ENCODE data around the gene CMSS1.

Gene CMSS1

DNA sequence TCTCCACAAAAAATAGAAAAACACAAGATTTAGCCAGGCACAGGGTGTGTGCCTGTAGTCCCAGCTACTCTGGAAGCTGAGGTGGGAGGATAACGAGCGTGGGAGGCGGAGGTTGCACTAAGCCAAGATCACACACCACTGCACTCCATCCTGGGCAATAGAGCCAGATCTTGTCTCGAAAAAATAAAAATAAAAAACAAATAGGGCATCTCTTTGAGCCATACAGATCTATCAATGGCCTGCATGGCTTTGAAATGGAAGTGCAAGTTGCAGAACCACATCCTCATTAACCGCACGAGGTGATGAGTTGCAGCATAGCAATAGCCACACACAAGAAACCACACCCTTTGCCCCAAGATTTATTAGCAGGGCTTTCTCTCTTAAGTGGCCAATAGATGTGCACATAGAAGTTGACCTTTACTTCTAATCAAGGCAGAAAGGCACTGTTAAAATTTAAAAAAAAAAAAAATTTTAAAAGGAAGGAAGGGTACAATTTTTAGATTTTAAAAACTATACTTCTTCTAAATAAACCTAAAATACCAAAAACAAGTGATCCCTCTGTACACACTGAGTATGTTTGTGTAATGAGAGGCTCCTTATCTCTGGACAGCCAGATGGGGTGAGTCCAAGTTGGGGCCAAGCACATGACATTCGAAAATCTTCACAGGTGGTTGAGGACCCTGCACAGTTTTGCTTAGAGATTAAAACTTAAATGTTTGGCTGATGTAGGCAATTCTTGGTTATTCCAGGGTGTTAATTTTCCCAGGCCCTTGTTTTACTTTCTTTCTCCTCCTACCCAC, 243.2 kb downstream of the CMSS1 start:
- no peak for DNase-seq

DNA sequence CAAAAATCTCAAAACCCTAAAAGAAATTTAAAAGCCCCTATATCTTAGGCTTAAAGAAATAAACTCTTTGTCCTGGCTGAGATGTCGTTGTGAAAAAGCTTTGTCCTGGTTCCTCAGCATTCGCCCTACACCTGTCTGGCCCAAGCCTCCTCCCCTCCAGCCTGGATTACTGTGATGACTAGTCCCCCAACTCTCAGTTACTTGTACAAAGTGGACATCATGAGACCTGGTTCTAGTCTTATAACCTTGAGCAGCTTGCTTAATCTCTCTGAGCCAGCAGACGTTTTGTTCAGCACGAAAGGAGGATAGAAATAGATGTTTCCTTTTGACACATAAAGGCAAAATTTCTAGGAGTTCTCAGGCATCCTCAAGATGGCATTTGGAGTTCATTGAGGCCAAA, 245.0 kb downstream of the CMSS1 start:
- DNase-seq = no peak

DNA sequence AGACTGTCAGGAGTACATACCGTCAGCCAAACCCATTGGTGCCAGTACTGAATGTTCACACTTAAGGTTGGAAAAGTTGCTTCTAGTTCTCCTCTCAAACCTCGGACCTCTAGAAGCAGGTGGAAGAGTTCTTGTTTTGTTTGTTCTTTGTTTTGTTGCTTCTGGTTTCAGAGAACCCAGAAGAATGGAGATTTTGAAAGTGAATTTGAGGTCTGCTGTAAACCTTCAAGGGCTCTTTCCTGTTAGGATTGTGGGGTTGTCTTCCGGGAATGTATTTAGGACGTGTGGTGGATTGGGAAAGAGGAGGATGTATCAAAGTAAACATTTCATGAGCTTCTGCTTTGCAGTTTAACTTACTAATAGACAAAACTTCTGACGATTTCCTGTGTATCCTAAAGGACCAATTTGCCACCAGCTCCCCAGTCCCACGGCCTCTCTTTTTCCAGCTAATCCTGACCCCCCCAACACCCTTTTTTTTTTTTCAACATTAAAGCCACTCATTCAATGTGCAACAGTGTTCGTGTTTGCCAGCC, 246.3 kb downstream of the CMSS1 start:
- no peak for DNase-seq

DNA sequence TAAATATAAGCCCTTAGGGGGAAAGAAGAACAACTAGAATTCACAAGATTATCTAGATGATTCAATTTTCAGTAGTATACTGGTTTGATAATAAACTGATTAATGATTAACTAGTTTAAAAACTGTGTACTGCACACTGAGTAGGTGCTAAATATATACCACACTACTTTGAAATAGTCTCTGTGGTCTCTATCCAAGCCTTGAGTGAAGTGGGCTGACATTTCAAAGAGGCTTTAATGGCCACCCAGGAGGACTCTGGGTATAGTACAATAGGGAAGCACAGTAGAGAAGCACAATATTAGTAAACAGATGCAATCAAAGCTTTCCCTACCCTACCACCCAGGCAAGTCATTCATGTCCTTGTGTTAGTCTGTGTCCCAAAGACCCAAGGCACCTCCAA, 249.9 kb downstream of the CMSS1 start:
- DNase-seq = no peak

DNA sequence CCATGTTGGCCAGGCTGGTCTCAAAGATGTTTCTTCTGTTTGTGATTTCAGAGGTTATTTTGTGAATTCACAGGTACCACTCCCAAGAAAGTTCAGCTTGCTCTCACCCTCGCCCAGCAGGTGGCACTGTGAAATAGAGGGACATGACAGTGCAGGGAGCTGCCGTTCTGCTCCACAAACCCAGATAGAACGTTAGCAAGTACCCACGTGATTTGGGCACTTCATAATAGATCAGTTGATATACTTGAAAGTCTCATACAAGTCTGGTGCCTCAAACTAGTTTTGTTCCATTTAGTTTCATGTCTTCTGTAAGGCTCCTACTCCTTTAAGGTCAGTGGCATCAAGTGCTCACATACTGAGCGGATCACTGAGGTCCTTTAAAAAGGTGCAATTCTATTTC, 251.2 kb downstream of the CMSS1 start:
- DNase-seq = peak; percentile 72 to 79

DNA sequence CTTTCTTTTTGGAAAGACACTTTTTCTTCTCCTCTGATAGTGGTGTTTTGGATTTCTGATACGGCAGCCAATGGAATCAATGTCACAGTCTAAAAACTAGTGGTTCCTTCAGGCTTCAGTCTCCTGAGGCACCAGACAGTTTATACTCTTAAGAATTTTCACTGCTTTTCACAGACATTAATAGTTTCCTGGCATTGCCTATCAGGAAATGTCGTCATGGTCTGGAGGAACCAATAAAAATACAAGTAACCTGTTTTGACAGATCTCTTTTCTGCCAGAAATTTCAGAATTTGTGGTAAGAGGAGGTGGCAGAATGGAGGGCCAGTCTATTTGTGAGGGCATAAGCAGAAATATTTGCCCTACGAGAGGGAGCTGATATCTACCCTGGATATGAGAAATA, 251.8 kb downstream of the CMSS1 start:
- DNase-seq = no peak

DNA sequence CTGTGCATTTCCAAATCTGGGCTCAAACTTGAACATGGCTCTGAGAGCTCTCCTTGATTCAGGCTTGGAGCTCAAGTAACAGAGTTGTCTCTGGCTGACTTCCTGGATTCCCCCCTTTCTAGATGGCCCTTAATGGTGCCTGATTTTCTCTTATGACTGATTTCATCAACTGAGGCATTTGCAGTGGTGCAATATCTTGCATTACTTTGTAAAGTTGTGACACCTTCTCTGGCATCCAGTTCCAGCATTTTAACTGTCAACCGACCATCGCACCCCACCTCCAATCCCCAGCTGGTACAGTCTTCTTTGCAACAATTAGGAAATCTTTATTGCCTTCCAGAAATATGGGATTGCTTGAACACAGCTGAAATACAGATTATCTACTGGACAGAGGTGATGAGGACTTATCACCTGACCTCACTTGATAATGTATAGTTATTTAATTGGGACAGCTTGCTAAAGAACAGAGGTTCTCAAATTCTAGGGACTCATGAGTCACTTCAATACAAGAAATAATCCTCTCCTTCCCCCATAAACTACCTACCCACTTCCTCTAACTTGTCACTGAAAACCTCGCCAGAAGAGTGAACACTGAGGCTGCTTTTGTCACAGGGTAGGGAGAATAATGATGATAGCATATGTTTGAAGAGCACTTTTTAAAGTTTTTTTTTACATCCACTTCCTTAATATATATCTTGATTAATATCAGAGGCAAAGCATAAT, 254.8 kb downstream of the CMSS1 start:
- no peak for DNase-seq

DNA sequence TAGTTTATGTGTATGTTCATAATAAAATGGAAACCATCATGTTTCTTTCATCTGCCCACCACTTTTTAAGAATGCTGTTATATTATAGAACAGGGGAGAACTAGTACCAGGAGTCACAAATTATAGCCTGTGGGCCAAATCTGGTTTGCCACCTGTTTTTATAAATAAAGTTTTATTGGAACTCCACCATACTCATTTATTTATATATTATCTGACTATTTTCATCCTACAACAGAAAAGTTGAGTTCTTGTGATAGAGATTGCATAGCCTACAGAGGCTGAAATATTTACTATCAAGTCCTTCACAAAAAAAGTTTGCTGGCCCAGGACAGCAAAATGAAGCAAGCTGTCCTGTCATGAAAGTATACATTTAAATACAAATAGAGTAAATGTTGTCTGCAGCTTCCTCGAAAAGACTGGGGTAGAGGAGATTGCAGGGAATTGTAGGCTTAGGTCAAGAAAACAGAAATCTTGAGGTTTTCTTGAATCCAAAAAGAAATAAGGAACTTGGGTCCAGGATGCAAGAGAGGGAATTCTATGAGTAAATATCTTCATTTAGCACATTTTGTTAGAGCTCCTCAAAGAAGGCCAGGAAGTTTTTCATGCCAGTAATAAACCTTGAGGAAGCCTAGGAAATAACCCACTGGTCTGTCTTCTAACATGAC, 255.5 kb downstream of the CMSS1 start:
- no peak for DNase-seq

DNA sequence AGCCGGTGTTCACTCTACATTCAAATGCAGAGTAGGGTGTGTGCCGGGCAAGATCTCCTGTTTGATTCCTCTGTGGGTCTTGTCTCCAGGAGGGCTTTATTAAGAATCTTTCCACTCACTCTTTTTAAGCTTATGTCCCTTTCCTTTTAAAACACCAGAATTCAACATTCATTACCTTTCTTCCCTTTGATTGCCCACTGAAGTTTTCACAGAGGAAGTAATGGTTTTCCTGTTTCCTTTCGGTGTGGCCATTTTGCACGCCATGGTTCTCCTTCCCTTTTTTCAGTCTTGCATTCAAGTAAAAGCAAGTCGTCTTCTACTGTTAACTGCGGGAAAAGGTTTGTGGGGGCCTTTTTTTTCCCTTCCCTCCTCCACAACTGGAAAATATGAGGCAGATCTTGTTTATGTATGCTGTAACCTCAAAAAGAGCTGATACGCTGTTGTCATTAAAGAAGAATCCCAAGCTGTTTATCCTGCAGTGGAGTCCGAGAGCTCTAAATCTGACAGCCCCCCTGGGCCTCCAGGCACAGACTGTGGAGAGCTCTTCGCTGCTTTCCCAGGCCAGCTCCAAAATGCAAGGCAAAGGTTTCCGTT, 256.1 kb downstream of the CMSS1 start:
- DNase-seq = no peak

DNA sequence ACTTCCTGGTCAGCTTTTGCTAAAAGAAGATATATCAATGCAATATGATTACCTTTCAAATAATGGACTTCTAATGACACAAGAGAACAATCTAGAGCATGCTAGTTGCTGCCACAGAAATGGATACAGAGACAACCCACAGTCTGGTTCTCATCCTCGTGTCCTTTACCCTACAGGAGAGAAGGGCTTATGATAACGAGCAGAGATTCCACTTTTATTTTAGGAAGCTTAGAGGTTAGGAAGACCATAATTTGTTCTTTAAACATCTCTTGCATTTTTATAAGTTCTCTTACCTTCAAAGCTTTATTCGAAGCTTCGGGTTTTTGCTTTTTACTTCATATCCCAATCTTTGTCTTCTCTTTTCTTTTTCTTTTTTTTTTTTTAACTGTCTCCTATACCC, 257.5 kb downstream of the CMSS1 start:
- DNase-seq = no peak

DNA sequence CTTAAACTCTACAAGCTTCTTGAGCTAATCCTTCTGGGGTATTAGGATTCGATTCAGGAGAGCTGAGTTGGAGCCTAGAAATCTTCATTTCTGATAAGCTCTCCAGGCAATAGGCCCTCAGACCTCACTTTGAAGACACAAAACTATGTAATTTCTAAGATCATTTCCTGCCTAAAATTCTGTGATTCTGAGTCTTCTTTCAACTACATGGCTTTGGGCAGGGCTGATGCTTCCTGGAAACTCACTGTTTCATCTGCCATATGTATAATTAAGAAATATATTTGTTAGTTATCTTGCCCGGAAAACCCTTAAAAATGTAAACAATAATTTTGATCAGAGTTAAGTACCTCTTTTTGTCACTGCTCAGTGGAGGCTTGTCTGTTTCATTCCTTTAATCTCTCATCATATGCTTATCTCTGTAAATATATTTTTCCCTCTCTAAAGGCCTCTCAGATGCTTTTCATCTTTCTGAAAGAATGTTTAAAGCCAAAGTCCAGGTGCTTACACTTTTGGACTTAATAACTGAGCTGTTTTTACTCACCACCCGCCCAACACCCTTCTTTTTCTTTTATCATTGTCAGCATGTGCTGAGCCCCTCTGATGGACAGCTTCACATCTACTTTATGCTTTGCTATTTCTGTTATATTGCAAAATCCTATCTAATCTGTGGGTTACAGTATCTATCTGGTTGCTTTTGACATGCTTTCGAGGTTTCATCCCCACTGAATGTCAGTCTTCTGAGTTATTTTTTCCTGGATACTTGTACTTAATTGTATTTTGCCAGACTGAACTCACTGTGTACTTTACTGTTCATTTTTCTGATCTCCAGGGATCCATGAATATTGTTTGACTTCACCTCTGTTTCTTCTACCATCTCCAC, 258.4 kb downstream of the CMSS1 start:
- no peak for DNase-seq

DNA sequence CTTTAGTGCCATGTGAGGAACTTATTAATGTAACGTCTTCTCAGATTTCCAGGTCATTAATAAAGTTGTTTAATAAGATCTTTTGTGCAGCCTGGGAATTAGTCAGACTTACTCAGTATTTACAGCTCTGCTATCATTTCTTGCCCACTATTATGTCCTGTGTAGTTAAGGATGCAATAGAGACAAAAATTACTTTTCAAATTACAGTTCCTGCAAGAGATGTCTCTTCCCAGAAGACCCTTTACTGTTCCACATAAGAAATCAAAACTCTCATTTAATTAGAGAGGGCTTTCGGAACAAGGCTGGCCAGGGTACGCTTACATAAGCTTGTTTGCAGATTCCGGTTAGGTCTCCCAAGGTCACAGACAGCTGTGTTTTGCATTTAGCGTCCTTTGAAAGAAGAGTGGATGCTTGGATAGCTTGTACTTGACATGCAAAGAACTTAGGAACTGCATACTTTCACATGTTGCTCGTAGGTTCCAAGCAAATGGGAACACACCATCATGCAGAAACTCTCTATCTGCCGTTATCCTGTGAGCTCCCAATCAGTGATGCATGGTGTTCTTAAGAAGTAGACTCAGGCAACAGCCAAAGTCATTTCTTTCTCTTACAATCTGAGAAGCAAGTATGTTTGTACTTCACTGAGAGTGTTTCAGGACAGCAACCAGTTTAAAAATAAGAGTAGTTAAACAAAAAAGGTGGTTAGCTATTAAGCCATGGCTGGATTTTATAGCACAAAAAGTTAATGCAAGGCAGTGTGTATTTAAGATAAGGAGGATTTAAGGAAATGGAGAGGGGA, 259.3 kb downstream of the CMSS1 start:
- no peak for DNase-seq

DNA sequence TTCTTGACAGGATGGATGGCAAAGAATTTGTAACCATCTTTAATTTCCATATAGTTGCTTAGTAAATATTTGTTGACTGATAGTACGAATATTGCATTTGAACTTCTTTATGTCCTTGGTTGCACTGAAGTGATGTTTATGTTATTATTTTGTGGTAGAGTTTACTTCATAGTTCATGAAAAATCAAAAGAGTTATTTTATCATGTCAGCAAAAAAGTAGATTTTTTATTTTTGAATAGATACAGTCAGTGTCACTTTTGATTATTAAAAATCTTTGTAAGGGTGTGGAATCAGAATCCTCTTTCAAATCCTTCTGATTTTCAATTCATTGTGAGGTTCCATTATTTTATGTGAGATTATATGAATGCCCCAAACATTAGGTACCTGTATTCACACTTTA, 261.7 kb downstream of the CMSS1 start:
- DNase-seq = no peak

DNA sequence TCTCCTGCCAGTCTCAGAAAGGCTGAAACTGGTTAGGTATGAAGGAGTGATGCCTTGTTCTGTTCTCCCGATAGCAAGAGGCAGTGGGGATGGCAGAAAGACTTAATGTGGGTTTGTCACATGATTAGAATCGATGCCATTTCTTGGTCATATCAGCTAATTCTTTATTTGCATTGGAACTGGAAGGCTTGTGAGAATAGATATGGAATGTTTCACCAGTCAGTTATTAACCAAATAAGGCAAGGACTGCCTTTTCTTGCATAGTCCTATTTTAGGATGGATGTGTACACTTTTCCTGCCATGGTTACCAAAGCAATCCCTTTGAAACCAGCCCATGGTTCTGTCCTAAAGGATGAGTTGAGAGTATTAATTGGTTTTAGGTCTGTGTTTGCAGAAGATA, 262.9 kb downstream of the CMSS1 start:
- DNase-seq = no peak

DNA sequence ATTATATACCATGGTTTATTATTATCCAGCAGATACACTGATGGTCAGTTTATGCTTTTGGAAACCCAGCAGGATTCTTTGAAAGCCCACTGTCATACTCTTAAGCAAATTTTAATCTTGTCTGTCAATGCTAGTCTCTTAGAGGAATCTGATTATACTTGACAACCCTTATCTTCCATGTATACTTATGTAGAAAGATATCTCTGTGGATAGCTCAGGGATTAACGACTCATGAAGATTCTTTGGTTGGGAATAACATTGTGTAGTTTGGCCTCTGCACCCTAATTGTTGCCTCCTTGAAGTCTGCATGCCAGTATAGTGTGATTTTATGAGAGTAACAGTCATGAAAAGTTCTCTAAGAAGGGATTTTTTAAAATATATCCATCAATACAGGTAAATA, 263.6 kb downstream of the CMSS1 start:
- DNase-seq = no peak

DNA sequence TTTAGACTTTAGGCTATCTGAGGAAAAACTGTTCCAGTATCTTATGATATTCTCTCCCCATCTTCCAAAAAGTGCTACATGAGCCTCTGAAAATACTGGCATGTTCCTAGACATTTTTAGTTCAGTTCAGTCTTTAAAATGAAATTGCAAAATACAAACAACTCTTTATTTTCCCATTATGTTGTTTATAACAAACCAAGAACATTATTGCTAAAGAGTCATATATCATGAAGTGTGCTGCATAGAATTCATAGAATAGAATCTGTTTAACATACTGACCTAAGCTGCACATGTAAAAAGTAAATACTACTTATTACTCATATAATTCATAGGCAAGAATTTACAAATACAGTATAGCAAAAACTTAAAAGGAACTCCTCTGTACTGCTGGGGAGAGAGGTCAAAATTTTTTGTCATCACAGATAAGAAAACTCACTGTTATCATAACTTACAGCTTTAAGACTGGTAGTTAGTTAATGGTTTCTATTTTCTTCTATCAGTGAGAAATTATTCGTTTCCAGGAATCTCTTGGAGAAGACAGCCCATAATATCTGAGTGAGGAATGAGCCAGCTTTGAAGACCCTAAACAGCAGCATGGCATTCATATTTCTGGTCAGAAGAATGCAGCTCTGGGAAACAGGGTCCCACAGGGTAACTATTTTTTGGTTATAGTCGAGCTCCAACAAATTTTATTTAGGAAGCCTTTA, 264.5 kb downstream of the CMSS1 start:
- DNase-seq = no peak

DNA sequence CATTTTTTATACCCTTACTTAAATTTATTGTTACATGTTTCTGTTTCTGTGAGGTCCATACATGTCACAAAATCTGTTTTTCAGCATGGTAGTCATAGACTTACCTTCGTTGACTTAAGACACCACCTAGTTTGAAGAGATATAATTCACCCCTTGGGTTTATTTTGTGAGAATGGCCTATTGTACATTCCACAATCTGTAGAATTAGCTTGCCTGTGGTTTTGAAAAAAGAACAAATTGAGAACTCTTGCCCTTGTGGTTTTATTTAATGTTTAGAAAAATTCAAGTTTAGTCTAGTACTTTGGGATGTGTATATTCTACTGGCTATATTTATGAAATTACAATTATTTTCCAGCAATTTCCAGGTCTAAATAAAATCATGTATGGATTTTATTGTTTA, 265.1 kb downstream of the CMSS1 start:
- no peak for DNase-seq

DNA sequence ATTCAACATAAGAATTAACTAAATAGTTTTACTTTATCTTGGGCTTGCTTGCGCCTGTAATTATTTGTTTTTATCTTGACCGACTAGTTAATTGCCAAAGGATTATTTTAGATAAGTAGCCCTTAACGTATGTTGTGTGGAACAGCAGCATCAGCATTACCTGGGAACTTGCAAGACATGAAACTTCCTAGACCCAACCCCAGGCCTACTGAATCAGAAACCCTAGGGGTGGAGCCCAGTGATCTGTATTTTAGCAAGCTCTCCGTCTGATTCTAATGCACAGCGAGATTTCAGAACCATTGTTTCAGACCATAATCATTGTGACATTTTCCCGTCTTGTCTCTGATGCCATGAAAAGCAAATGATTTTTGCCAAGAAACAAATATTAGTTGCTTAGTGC, 265.5 kb downstream of the CMSS1 start:
- no peak for DNase-seq

DNA sequence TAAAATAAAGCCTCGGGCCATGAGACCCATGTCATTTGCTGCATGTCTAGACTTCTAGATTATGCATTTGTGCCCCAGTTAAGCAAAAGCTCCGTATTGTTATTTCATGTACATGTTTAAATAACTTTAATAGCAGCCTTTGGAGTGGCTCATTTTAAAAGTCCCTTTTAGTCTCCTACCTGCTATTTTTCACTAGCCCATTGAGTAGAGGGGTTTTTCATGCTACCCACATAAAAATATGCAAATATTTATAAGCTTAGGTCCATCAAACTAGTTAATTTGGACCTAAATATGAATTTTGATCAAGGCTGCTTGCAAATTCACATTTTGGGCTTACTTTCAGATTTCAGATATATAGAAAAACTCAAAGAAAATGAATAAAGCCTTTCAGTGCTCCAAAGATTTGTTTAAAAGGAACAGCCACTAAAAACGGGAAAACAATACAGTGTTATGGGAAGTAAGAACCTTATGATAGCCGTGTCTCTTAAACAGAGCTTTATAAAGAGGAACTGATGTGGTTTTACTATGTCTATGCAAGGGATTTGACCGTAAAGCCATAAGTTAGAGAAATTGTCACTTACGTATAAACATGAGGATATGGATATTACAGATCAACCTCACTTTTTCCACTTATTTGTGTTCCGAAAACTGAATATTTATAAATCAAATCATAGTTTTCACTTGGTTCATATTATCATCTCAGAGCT, 266.6 kb downstream of the CMSS1 start:
- no peak for DNase-seq

DNA sequence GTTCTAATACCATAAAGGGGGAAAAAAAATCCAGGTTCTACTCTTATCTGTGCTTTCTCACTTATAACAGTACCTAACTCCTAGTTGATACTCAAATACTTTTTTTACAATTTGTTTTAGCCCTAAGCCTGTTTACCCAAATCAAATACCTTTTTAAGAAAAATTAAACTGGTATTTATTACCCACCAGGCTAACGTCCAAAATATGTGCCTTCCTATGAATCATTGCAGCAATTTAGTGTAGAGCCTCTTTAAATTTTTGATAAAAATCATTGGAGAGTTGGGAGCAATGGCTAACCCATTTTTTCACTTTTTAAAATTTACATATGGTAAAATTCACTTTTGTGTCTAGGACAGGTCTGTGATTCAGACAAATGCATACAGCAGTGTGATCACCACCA, 268.7 kb downstream of the CMSS1 start:
- DNase-seq = no peak
